Amygdala (tissue), 56 donors: ENCODE data around the gene CSGALNACT2.

ENCODE experiments used
- DNase-seq, 56 donors: peaks; one replicate each; lab custom pipeline; 2025; lab: John Stamatoyannopoulos, UW

CSGALNACT2 gene

DNA sequence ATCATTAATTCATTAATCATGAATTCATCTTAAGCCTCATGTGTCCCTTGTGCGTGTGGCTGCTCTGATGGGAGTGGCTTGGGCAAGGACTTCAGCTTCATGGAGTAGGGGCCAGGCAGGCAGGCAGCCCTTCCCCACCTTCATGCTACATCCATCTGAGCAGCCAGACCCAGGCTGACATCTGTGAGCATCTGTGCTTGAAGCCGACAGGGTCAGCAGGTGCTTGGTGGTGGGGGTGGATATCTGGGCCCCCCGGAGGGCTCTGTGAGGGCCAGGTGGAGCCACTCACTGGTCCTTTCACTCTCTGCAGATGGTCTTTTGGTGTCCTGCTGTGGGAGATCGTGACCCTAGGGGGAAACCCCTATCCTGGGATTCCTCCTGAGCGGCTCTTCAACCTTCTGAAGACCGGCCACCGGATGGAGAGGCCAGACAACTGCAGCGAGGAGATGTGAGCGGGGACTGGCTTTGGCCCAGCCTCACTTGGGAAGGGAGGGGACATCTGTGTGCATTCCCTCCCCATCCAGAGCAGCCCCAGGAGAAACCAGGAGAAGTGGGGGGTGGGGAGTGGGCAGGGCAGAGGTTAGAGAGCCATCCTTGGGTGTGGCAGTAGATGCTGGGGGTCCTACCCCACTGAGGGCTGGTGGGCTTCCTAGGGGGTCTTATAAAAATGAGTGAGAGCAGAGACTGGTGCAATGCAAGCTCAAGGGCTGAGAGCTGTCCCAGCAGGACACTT lies 14.7 kb upstream of the CSGALNACT2 start:
- no peak for DNase-seq

- no peak for DNase-seq
These were observed 14.1 kb upstream of the CSGALNACT2 start for GRCh38 chr10:43124094-43124521.

GRCh38 chr10:43124574-43125273 lies 13.5 kb upstream of the CSGALNACT2 start:
- no peak for DNase-seq

DNA sequence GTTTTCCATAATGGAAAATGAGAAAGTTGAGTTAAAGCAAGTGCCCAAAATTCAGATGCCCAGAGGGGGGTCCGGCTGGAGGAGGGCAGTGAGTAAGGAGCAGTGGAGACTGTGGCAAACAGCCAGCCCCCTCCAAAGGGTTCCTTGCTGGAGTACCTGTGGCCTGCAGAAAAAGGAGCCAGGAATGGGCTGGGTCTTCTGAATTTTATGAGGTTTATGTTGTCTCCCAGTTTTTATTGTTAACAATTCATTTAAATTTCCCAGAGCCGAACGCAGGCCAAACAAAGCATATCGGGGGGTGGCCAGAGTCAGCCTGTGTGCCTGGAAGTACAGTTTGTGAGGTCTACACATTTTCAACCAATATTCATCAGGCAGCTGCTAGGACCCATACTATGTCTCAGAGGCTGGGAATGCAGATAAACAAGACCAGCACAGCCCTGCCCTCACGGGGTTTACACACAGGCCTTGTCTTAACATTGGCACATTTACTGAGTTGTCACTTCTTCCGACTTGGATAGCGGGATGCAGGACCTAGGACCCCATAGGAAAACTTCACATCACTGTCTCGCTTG lies 12.9 kb upstream of the CSGALNACT2 start:
- no peak for DNase-seq

GRCh38 chr10:43125881-43126731 lies 12.1 kb upstream of the CSGALNACT2 start:
- DNase-seq, result no peak

GRCh38 chr10:43126759-43127424 lies 11.4 kb upstream of the CSGALNACT2 start:
- no peak for DNase-seq

DNA sequence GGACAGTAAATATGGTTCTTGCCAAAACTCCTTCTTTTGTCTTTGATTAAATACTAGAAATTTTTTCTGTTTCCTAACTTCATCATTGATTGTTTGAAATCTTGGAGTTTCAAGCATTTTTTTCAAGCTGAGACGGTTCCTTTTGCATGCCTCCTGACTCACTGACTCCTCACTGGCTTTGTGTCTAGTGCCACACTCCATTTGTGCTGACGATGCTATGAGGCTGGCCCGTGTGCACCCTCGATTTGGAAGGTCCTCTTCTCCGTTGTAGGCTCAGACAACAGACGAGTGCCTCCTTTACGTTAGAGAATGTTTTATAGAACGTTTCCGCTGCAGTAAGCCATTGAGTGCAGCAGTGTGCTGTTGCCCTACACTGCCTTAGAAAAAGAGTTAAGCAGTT lies 10.8 kb upstream of the CSGALNACT2 start:
- DNase-seq, result no peak

DNA sequence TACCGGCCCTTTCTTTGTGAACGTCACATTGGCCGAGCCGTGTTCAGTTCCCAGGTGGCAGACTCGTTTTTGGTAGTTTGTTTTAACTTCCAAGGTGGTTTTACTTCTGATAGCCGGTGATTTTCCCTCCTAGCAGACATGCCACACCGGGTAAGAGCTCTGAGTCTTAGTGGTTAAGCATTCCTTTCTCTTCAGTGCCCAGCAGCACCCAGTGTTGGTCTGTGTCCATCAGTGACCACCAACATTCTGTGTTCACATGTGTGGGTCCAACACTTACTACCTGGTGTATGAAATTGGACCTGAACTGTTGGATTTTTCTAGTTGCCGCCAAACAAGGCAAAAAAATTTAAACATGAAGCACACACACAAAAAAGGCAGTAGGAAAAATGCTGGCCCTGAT lies 9.9 kb upstream of the CSGALNACT2 start:
- DNase-seq, result no peak

DNA sequence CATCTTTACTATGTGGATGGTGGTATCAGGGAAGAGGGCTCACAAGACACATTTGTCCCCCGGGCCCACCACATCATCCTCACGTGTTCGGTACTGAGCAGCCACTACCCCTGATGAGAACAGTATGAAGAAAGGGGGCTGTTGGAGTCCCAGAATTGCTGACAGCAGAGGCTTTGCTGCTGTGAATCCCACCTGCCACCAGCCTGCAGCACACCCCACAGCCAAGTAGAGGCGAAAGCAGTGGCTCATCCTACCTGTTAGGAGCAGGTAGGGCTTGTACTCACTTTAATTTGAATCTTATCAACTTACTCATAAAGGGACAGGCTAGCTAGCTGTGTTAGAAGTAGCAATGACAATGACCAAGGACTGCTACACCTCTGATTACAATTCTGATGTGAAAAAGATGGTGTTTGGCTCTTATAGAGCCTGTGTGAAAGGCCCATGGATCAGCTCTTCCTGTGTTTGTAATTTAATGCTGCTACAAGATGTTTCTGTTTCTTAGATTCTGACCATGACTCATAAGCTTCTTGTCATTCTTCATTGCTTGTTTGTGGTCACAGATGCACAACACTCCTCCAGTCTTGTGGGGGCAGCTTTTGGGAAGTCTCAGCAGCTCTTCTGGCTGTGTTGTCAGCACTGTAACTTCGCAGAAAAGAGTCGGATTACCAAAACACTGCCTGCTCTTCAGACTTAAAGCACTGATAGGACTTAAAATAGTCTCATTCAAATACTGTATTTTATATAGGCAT lies 9.1 kb upstream of the CSGALNACT2 start:
- peak in 8 of 56 donors; percentile 18 to 50 (median 26) for DNase-seq

GRCh38 chr10:43130770-43131171 lies 7.5 kb upstream of the CSGALNACT2 start:
- no peak for DNase-seq

DNA sequence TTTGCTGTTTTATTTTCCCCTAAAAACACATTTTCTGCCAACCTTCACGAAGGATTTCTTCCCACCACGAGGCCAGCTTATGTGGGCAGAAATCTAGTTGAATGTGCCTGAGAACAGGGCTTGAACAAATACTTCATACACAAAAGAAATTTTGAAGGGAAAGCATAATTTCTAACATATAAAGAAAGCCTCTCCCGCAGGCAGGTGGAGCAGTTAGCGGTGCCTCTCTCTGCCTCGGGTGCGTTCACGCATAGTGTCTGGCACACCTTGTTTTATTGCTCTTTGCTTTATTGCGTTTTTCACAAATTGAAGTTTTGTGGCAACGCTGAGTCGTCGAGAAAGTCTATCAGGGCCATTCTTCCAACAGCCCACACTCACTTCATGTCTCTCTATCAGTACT lies 7.0 kb upstream of the CSGALNACT2 start:
- DNase-seq, result no peak

DNA sequence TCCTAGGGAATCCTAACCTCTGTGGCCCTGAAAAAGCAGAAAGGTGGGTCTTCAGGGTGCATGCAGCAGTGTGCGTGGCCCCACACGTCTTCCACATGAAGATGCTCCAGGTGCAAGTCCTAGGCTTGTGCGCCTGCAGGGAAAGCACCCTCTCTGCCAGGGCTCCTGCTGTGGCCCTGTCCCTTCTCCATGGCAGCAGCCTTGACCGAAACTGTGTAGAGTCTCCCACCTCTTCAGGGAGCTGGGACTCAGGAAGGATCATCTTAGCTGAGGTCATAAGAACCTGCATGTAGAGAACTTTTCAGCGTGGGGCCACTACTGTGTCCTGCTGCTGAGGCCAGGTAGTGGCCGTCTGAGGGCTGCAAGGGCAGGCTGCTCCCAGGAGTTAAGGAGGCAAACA lies 6.3 kb upstream of the CSGALNACT2 start:
- no peak for DNase-seq

- no peak for DNase-seq
These were observed 5.1 kb upstream of the CSGALNACT2 start for GRCh38 chr10:43132867-43133787.

DNA sequence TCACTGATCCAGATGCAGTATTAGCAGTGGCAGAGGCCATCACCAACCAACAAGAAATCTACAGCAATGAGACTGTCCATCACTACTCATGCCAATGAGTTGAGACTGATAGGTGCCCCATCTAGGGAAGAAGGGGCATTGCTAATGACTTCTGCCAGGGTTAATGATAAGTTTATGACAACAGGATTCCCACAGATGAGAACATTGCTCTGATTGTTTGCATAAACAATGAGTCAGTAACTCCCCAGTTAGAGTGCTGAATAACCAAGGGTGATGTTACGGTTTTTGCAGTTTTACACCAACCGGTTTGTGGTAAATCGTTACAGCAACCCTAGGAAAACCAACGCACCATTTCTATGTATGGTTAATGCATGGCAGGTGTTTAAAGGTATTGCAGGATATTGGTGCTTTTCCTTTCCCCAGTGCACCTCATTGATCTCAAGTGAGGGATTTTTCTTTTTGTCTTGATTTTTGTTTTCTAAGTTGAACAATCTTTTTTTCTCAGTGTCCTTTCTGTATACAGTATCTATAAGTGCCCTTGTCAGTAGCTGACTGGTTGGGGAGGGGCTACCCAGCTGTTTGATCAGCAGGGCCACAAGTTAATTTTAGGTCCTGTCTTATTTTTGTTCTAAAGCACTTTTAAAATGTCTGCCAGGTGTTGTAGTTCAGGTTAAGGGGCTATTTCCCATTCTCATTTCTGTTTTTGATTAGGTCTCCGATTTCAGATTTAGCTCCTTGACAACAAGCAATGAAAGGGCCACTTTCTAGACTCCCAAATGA lies 3.9 kb upstream of the CSGALNACT2 start:
- DNase-seq, result no peak

GRCh38 chr10:43135064-43135463 lies 3.2 kb upstream of the CSGALNACT2 start:
- no peak for DNase-seq

DNA sequence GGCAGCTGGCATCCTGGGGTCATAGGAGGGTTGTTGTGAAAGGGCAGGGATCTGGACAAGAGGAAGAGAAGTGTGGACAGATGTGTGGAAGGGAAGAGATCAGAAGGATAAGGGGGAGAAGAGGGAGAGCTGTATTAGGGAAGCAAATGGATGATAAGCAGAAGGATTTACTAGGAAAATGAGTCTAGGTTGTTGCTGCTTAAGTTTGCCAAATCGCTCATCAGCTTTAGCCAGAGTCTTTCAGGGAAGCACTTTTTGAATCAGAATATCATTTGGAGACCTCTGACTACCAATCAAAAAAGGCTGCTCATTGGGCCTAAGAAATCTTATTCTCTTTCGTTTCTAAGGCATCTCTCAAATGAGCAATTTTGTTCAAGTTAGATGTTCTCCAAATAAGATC lies 2.6 kb upstream of the CSGALNACT2 start:
- DNase-seq, result no peak

GRCh38 chr10:43136432-43136831 lies 1.8 kb upstream of the CSGALNACT2 start:
- DNase-seq, result no peak
